HG02763 (cell line): Measurements from ENCODE around the gene TMEM128.
"Not testable (repeated sequence)": the region's sequence is repeated elsewhere in the genome, so short reads cannot be mapped to it uniquely, and the experiment has no call there.

Experiments
- ATAC-seq: cut with Tn5 transposase; IDR thresholded peaks from one replicate; pipeline ENCODE4 v1.9.1; 2021; ENCODE audit warnings: mild to moderate bottlenecking, moderate library complexity; ENCODE audit not compliant: unreplicated experiment

The TMEM128 gene

GRCh38 chr4:4202510-4202909 lies 45.5 kb downstream of the TMEM128 start:
- ATAC-seq = no peak

DNA sequence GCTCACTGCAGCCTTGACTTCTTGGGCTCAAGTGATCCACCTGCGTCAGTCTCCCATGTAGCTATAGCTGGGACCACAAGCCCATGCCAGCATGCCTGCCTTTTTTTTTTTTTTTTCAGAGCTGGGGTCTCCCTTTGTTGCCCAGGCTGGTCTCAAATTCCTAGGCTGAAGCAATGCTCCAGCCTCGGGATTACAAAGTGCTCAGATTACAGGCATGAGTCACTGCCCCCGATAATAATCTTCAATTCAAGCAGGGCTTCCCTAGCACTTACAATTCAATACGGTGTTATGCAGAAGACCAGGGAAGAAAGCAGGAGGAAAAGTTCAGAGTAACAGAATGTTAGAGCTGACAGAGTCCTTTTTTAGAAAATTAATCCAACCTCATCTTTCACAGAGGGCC lies 47.4 kb downstream of the TMEM128 start:
- no peak for ATAC-seq

GRCh38 chr4:4195354-4195753 lies 52.7 kb downstream of the TMEM128 start:
- ATAC-seq = no peak

DNA sequence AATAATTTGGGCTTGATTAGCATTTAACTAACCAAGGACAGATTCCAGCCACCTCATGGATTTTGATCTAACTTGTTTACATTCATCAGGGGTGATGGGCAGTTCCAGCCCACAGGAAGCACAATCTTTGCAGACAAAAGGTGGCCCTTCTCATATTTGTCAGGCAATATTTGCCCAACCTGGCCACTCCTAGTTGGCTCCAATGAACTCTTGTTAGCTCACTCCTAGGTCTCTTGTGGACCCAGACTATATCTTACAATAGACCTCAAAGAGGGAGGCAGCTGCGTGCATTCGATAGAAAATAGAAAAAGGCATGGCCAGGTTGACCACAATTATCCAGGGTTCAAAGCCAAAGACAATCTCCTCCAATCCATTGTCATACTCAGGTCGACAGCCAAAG lies 59.5 kb downstream of the TMEM128 start:
- ATAC-seq = not testable (repeated sequence)
